HEK293T (cell line): ENCODE results near the gene VANGL2.

Experiments used
- ARNT ChIP-seq: fragments of 450-650 bp; IDR thresholded peaks from 2 replicates; pipeline ENCODE4 v1.6.1; 2017; ENCODE audit warnings: mild to moderate bottlenecking
- BHLHE40 ChIP-seq: fragments of 450-650 bp; IDR thresholded peaks from 2 replicates; pipeline ENCODE4 v1.6.1; 2016; ENCODE audit warnings: mild to moderate bottlenecking, moderate library complexity, borderline replicate concordance
- ELF4 ChIP-seq: fragments of 450-650 bp; IDR thresholded peaks from 2 replicates; pipeline ENCODE4 v1.6.1; 2017; ENCODE audit warnings: antibody characterized with exemption
- FOXA1 ChIP-seq: fragments of 450-650 bp; IDR thresholded peaks from 2 replicates; pipeline ENCODE4 v1.6.1; 2016; ENCODE audit warnings: mild to moderate bottlenecking
- FOXK2 ChIP-seq: fragments of 450-650 bp; IDR thresholded peaks from 2 replicates; pipeline ENCODE4 v1.6.1; 2016; ENCODE audit warnings: mild to moderate bottlenecking
- FOXM1 ChIP-seq: fragments of 450-650 bp; IDR thresholded peaks from 2 replicates; pipeline ENCODE4 v1.6.1; 2017; ENCODE audit warnings: mild to moderate bottlenecking, borderline replicate concordance
- HDGF ChIP-seq: fragments of 450-650 bp; IDR thresholded peaks from 2 replicates; pipeline ENCODE4 v1.6.1; 2017; ENCODE audit warnings: antibody characterized with exemption, borderline replicate concordance
- SP1 ChIP-seq: fragments of 450-650 bp; IDR thresholded peaks from 2 replicates; pipeline ENCODE4 v1.6.1; 2017
- SUZ12 ChIP-seq: fragments of 450-650 bp; IDR thresholded peaks from 2 replicates; pipeline ENCODE4 v1.6.1; 2016; ENCODE audit warnings: mild to moderate bottlenecking
- TARDBP ChIP-seq: fragments of 450-650 bp; IDR thresholded peaks from 2 replicates; pipeline ENCODE4 v1.6.1; 2016
- ZNF384 ChIP-seq: fragments of 450-650 bp; IDR thresholded peaks from 2 replicates; pipeline ENCODE4 v1.6.1; 2016

GRCh38 chr1:160438317-160438918, 38.1 kb downstream of the VANGL2 start:
- TF ChIP-seq ELF4 (no peak), FOXM1 (no peak), SUZ12 (no peak), HDGF (no peak), TARDBP (no peak), BHLHE40 (no peak), FOXK2 (no peak), ARNT (no peak), SP1 (no peak), ZNF384 (no peak), FOXA1 (no peak)
